CMK (cell line): ENCODE measurements around the gene PRG2.

Experiments used
- DNase-seq: peaks from one replicate; pipeline ENCODE4 v3.0.0-alpha.2; 2010; ENCODE audit warnings: low read depth

PRG2 gene

DNA sequence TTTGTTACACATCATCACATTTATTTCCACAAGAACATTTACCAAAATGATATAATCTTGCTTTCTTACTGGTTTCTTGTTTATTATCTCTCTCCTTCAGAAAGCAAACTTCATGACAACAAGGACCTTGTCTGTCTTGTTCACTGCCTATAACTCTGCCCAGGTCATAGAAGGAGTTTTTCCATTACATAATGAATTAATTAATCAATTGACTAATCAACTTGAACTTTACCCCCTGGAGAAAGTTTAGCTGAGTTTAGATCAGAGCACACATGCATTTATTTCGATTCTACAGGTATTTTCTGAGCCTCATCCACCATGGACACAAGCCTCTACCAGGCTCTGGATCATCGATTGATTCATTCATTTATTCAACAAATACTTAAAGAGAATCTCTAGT, 6.3 kb upstream of the PRG2 start:
- no peak for DNase-seq

- DNase-seq = no peak
Observed at GRCh38 chr11:57395905-57396623, 5.6 kb upstream of the PRG2 start.

DNA sequence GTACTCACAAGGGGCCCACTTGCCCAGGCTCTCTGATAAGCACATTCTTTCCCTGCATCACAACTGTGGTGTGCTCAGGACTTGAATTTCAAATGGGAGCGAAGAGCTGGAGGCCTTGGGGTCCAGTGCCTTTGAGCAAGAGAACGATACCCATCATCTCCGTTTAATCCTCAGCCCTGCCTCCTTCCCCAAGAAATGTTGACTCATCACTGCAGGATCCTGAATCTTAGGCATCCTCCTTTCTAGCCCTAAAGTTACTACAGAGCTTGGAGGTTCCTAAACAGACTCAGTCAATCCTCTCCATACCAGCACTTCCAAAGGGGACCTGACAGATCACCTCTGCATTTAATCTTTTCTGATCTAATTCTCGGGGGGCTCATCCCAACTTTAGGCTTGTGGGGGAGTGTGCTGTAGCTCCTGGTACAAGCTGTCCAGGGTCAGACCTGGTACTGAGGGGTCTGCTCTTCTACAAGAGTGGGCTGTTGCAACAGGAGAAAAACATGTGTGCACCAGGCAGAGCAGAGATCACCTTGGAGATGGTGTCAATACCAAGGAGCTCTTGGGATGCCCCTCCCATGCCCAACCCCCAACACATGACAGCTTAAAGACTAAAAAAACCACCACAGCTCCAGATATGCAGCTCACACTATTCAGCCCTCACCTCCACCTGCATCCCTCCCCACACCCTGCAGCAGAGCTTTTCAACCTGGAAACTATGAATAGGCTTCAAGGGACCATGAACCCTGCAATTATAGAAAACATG, 3.9 kb upstream of the PRG2 start:
- no peak for DNase-seq

GRCh38 chr11:57392763-57393105, 2.3 kb upstream of the PRG2 start:
- DNase-seq = no peak

DNA sequence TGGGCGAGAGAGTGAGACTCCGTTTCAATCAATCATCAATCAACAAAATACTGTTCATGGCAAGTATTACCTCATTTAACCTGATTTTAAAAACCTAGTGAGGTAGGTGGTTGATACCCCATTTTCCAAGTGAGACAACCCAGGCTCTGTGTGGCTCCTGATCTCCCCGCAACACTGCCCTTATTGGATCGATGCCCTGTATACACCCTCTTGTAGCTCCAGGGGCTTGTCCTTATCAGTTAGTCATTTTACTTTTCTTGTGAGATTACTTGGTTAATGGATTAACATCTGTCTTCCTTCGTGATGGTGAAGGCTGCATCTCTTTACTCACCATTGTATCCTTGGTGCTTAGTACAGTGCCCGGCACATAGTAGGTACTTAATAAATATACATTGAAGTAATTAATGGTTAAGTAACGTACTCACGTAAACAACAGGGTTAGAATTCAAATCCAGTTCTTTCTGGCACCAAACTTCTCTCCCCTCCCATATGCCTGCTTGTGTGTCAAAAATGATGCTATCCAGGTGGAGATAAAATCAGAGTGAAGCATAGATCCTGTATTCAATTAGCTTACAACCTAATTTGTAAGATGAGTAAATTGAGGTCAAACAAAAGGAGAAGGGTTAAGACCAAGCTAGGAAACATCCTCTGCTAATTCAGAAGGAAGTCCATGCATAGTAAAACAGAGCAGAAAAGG, 1.8 kb upstream of the PRG2 start:
- no peak for DNase-seq

DNA sequence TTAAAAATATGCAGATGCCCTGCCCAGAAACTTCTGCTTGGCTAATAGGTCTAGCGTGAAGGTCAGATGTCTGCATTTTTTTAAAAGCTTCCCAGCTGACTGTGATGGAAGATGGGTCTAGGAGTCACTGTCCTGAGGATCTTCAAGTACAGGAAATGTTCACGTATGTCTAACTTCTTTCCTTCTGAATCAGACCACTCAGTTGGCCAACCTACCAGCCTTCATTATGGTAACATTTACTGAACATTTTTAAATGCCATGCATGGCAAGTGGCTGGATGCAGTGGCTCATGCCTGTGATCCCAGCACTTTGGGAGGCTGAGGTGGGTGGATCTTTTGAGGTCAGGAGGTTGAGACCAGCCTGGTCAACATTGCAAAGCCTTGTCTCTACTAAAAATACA, 1.1 kb upstream of the PRG2 start:
- DNase-seq = no peak

GRCh38 chr11:57391111-57391510, 661 bp upstream of the PRG2 start:
- no peak for DNase-seq

DNA sequence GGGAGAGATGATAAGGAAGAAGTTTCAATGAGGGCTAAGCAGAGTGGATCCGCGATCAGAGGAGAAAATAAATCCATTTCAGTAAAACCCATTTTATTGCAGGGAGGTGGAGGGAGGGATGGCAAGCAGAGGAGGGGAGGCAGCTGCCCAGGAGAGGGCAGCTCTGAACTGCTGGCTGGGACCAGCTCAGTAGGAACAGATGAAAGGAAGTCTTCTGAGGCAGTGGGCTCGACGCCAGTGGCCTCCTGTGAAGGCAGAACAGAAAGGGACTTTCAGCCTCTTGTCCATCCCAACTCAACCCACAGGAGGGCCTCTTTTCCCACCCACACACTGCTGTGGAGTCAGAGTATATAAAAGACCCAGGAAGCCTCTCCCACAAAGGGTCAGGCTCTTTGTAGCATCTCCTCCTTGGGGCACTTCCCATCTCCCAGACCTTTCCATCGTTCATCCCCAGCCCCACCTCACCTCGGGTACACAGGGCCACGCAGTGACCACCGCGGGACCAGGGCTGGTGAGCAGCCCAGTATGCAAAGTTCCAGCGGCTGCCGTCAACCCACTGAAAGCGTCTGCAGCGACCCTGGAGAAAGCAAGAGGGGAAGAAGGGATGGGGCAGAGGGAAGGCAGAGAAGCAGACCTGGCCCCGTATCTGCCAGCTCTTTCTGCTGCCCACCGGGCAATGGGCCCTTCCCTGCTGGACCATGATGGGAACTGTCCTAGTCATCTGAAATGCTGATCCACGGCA, 3.0 kb downstream of the PRG2 start:
- DNase-seq = no peak

GRCh38 chr11:57386178-57386940, 4.1 kb downstream of the PRG2 start:
- DNase-seq = no peak

- no peak for DNase-seq
Observed at GRCh38 chr11:57380975-57381374, 9.5 kb downstream of the PRG2 start, which contains the start of gene PRG3. TSS of gene PRG3 (minus strand) at chr11:57381150. CDS start at chr11:57380708, 442 bp downstream.

DNA sequence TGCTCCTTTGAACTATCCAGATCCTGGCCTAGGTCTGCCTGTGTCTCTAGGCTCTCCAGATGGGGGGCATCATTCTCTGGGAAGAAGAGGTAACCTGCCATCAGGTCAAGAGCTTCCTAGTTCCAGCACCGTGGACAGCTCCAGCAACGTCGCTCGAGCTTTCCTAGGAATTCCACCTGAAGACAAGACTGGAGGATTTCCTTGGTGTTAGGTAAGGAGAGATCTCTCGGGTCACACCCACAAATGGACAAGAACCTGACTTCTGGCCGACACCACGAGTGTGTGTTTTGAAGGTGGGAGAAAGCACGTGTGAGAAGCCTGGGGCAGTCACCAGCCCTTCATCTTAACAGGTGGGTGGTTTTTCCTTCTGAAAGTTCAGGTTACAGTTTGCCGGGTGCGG, 10.7 kb downstream of the PRG2 start:
- no peak for DNase-seq

GRCh38 chr11:57378186-57378585, 12.3 kb downstream of the PRG2 start:
- no peak for DNase-seq

DNA sequence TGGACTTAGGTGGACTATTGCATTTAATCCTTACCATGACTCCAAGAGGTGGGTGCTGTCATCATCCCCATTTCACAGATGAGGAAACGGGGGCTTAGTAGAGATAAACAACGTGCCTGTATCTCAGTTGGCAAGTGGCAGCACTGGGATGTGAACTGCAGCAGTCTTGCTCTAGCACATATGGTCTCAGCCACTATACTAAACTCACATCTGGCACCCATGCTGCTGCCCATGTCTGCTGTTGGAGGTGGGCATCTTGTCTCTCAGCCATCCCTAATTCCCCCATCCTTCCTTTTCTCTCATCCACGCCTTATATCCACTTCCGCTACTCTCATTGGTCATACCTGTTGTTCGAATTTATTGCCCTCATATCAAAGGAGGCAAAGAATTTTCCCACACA, 13.3 kb downstream of the PRG2 start:
- no peak for DNase-seq

DNA sequence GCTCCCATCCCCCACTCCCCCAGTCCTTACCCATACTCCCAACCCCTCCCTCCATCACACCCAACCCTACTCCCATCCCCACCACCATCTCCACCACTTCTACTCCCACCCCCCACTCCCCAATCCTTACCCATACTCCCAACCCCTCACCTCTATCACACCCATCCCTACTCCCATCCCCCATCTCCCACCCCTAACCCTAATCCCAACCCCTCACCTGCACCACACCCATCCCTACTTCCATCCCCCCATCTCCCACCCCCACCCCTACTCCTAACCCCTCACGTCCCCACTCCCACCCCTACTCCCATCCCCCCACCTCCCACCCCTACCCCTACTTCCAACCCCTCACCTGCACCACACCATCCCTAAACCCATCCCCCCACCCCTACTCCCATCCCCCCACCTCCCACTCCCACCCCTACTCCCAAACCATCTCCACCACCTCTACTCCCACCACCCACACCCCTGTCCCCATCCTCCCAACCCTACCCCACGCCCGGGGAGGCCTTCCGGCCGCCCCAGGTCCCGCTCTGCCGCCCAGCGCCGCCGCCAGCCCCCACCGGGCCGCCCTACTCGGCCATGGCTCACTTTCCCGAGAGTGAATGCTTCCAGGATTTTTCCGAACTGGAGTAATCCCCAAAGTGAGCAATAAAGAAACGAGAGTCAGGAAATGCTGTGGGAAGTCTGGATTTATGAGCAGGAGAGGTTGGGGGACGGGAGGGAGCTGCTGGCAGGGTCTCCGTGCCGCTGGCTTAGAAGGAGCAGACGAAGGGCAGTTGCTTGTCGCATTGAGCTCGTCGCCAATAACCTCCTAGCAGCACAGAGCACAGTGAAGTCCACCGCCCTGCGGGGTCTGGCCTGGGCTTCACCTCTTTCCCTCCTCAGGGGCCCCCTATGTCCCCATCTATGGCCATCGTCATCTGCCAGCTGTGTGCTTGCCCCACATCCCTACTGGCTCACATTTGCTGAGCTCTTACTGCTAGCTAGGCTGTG, 14.1 kb downstream of the PRG2 start:
- no peak for DNase-seq

DNA sequence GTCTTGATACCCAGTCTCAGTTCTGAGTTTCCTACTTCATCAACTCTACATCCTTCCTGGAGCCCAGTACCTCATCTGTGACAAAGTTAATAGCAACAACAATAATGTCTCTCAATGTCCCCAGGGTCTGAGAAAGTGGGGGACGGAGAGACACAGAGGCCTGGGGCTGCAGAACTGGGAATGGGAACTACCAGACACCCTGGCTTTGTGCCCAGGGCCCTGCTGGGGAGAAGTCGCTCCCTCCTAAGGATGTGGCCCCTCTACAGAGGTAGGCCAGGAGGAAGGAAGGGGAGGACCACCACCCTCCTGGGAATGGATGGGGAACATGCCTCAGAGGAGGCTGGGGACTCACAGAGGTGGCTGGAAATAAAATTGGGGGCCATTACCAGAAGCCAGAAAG, 15.0 kb downstream of the PRG2 start:
- DNase-seq = no peak

DNA sequence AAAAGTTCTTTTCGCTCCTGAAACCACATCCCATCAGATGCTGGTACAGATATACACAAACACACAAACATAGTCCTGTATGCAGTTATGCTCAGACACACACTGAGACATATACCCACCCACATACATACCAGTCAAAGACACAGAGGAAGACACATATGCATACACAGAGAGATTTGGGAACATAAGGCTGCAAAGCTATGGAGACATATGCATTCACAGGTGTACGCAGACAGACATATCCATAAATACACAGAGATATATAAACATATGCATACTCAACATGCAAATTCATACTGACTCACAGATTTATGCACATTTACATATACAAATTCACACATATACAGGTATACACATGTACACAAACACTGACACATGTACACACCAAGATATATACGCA, 15.5 kb downstream of the PRG2 start:
- no peak for DNase-seq

GRCh38 chr11:57373146-57373545, 17.3 kb downstream of the PRG2 start:
- DNase-seq = no peak

GRCh38 chr11:57370941-57371340, 19.5 kb downstream of the PRG2 start:
- no peak for DNase-seq

GRCh38 chr11:57370251-57370650, 20.2 kb downstream of the PRG2 start:
- no peak for DNase-seq

DNA sequence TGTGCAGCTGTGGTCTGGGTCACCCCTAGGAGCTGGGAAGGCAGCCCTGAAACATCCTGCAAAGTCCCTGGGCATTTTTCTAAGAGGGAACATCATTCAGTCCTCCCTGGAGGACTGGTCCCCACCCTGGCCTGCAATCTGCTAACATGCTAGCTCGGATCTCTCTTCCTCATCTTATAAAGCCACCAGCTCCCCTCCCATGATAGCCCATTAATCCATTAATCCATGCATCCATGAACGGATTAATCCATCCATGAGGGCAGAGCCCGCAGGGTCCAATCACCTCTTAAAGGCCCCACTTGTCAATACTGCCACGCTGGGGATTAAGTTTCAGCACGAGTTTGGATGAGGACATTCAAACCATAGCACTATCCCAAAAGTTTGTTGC, 21.6 kb downstream of the PRG2 start:
- no peak for DNase-seq
